ENCODE measurements around the gene POU6F2. TPM values are rescaled to one million over a fixed set of nuclear protein-coding genes. Genes with fewer than 3 reads are reported as not detected.

POU6F2 gene
- total RNA-seq, 1 donor from 2014 or later, result 34.7 TPM

GRCh38 chr7:39083781-39084180, 106.1 kb downstream of the POU6F2 start:
- peaks cover 58% of the 10 kb centered on the region for H3K4me1 Mint-ChIP-seq (ENCODE audit: low read depth, unreplicated experiment)
- TF ChIP-seq CTCF (IDR thresholded peaks at IDR 0.05; ENCODE audit: partially characterized antibody, unreplicated experiment), result no peak
- peaks cover 11% of the 10 kb centered on the region for H3K27me3 Mint-ChIP-seq (ENCODE audit: unreplicated experiment)

GRCh38 chr7:39084349-39084748, 106.6 kb downstream of the POU6F2 start:
- Mint-ChIP-seq H3K27ac (ENCODE audit: unreplicated experiment) (peak overlapping the region; percentile 24), H3K27me3 (ENCODE audit: unreplicated experiment) (peaks cover 11% of the 10 kb centered on the region), H3K36me3 (ENCODE audit: unreplicated experiment) (no peaks in the 10 kb centered on the region), H3K4me3 (ENCODE audit: unreplicated experiment) (peak overlapping the region; percentile 91), H3K4me1 (ENCODE audit: low read depth, unreplicated experiment) (peaks cover 64% of the 10 kb centered on the region), H3K9me3 (ENCODE audit: unreplicated experiment) (peaks cover 22% of the 10 kb centered on the region)
- TF ChIP-seq CTCF (IDR thresholded peaks at IDR 0.05; ENCODE audit: partially characterized antibody, unreplicated experiment), result no peak
- DNase-seq, result no peak

More at GRCh38 chr7:39083781-39084180, 106.1 kb downstream of the POU6F2 start:
- Mint-ChIP-seq H3K27ac (ENCODE audit: unreplicated experiment) (peak overlapping the region; percentile 60), H3K36me3 (ENCODE audit: unreplicated experiment) (no peaks in the 10 kb centered on the region), H3K4me3 (ENCODE audit: unreplicated experiment) (peak overlapping the region; percentile 72), H3K9me3 (ENCODE audit: unreplicated experiment) (peaks cover 22% of the 10 kb centered on the region)
- DNase-seq, result no peak

- peak overlapping the region; percentile 92 for H3K27ac Mint-ChIP-seq (ENCODE audit: unreplicated experiment)
- TF ChIP-seq CTCF (IDR thresholded peaks at IDR 0.05; ENCODE audit: partially characterized antibody, unreplicated experiment), result no peak
- peaks cover 11% of the 10 kb centered on the region for H3K27me3 Mint-ChIP-seq (ENCODE audit: unreplicated experiment)
- peaks cover 72% of the 10 kb centered on the region for H3K4me1 Mint-ChIP-seq (ENCODE audit: low read depth, unreplicated experiment)
- peak overlapping the region; percentile 91 for H3K4me3 Mint-ChIP-seq (ENCODE audit: unreplicated experiment)
- no peak for DNase-seq
- H3K36me3 Mint-ChIP-seq (ENCODE audit: unreplicated experiment), result no peaks in the 10 kb centered on the region
- peaks cover 22% of the 10 kb centered on the region for H3K9me3 Mint-ChIP-seq (ENCODE audit: unreplicated experiment)
These were observed 107.5 kb downstream of the POU6F2 start for GRCh38 chr7:39085189-39085588.

- peak; percentile 44 for DNase-seq
- peak overlapping the region; percentile 92 for H3K27ac Mint-ChIP-seq (ENCODE audit: unreplicated experiment)
- H3K4me1 Mint-ChIP-seq (ENCODE audit: low read depth, unreplicated experiment), result peaks cover 74% of the 10 kb centered on the region
- H3K9me3 Mint-ChIP-seq (ENCODE audit: unreplicated experiment), result peaks cover 22% of the 10 kb centered on the region
- H3K4me3 Mint-ChIP-seq (ENCODE audit: unreplicated experiment), result peak overlapping the region; percentile 91
- peaks cover 11% of the 10 kb centered on the region for H3K27me3 Mint-ChIP-seq (ENCODE audit: unreplicated experiment)
- no peaks in the 10 kb centered on the region for H3K36me3 Mint-ChIP-seq (ENCODE audit: unreplicated experiment)
- TF ChIP-seq CTCF (IDR thresholded peaks at IDR 0.05; ENCODE audit: partially characterized antibody, unreplicated experiment), result no peak
These were observed 107.9 kb downstream of the POU6F2 start for GRCh38 chr7:39085590-39086049.

GRCh38 chr7:39086638-39087360, 109.1 kb downstream of the POU6F2 start:
- Mint-ChIP-seq H3K36me3 (ENCODE audit: unreplicated experiment) (no peaks in the 10 kb centered on the region), H3K4me1 (ENCODE audit: low read depth, unreplicated experiment) (peaks cover 85% of the 10 kb centered on the region), H3K27ac (ENCODE audit: unreplicated experiment) (peak overlapping the region; percentile 92), H3K9me3 (ENCODE audit: unreplicated experiment) (peaks cover 22% of the 10 kb centered on the region), H3K4me3 (ENCODE audit: unreplicated experiment) (peak overlapping the region; percentile 91), H3K27me3 (ENCODE audit: unreplicated experiment) (peaks cover 11% of the 10 kb centered on the region)
- peak; percentile 37 for DNase-seq
- no peak for TF ChIP-seq CTCF (IDR thresholded peaks at IDR 0.05; ENCODE audit: partially characterized antibody, unreplicated experiment)
